Right lobe of liver (tissue), 6 donors: Measurements from ENCODE around the gene METTL6. TPM values are rescaled to one million over a fixed set of nuclear protein-coding genes. Genes with fewer than 3 reads are reported as not detected.
"Not testable (repeated sequence)": the region's sequence is repeated elsewhere in the genome, so short reads cannot be mapped to it uniquely, and the experiment has no call there.

Experiments used
- ATAC-seq, 4 donors: fragments of 200-7000 bp; cut with Tn5 transposase; one replicate each; pipeline ENCODE4 v1.9.1; 2020; ENCODE audit warnings: mild to moderate bottlenecking in 4 of 4, moderate library complexity in 4 of 4
- DNase-seq, 3 donors: peaks; one replicate each; pipeline ENCODE4 v3.0.0-alpha.2; 2020
- H3K27ac ChIP-seq, 3 donors: fragments of 200-600 bp; one replicate each; pipeline ENCODE4 v1.8.0; 2022
- H3K27me3 ChIP-seq, 2 donors: fragments of 200-600 bp; one replicate each; pipeline ENCODE4 v1.8.0; 2022
- H3K36me3 ChIP-seq, 4 donors: fragments of 200-600 bp; sonication (generic) in 1 of 4; one replicate each; pipeline versions ENCODE4 v1.5.1 to v1.8.0; 2017 to 2022; ENCODE audit warnings: control low read depth in 1 of 4
- H3K4me1 ChIP-seq, 4 donors: fragments of 200-600 bp; sonication (generic) in 1 of 4; one replicate each; pipeline versions ENCODE4 v1.5.1 to v1.8.0; 2017 to 2022; ENCODE audit warnings: control low read depth in 1 of 4
- H3K4me3 ChIP-seq, 3 donors: fragments of 200-600 bp; one replicate each; pipeline ENCODE4 v1.8.0; 2022
- H3K9me3 ChIP-seq, 4 donors: fragments of 200-600 bp; sonication (generic) in 1 of 4; one replicate each; pipeline versions ENCODE4 v1.5.1 to v1.8.0; 2017 to 2022; ENCODE audit warnings: control low read depth in 1 of 4
- CTCF ChIP-seq, 4 donors: fragments of 200-600 bp in 3 of 4; fragments of 450-650 bp in 1 of 4; IDR thresholded peaks; one replicate each; pipeline versions ENCODE4 v1.5.1 to v1.8.0; 2016 to 2022; ENCODE audit warnings: antibody characterized with exemption in 4 of 4, mild to moderate bottlenecking in 2 of 4
- POLR2A ChIP-seq: fragments of 450-650 bp; IDR thresholded peaks from one replicate; pipeline ENCODE4 v1.6.1; 2017; ENCODE audit warnings: antibody characterized with exemption, mild to moderate bottlenecking
- WGBS: methylation state at CpG from one replicate; pipeline ENCODE4 v1.1.6; 2018; ENCODE audit warnings: low coverage, low lambda C conversion rate; ENCODE audit not compliant: insufficient coverage; ENCODE audit errors: missing lambda C conversion rate; 5-methylcytosine and 5-hydroxymethylcytosine counted together
- intact Hi-C, 2 donors: fragments of 100-400 bp; cut with DNase I; formaldehyde crosslinking; loops; one replicate each; pipeline versions ENCODE4 v1.11.2 to v1.14.1; 2022
- total RNA-seq, 6 experiments: library from RNA; depleted of rRNA in 2 of 6; stranded (reverse); fragments of >200 nt in 2 of 6; fragmentation: NEBNext Ultra II Directional in 3 of 6; extraction: Animal tissue kit (Norgen Biotek cat#: 25700) in 3 of 6; gene quantifications; one replicate each; pipeline versions ENCODE4 v1.1.0 to v1.2.4, GENCODE V29; 2016 to 2023
- donor health status: DM: no; HTN: yes; CAD: no.
- donor health status: DM: no; HTN: no; CAD: no.
- donor health status: DM: no; HTN: no; CAD: no.
- donor health status: DM: no; HTN: yes; CAD: no.
- donor health status: DM: no; HTN: yes; CAD: no.

METTL6 gene
- total RNA-seq, 6 experiments from 2014 or later, result 5.3 to 7.5 (median 6.2) TPM

GRCh38 chr3:15403495-15403894 is 23.8 kb downstream of the METTL6 start:
- intact Hi-C loops, result no loop called here
- no peaks in the 10 kb centered on the region for H3K36me3 ChIP-seq
- peaks cover 0 to 1% (median 0%) of the 10 kb centered on the region in 4 donors for H3K4me1 ChIP-seq
- WGBS, result 71% methylated on average over 2 of the region's 3 CpGs
- H3K4me3 ChIP-seq, result no peak overlapping the region
- DNase-seq (no peak), ATAC-seq (no peak)
- H3K27me3 ChIP-seq, result no peaks in the 10 kb centered on the region
- H3K9me3 ChIP-seq, result no peaks in the 10 kb centered on the region
- H3K27ac ChIP-seq, result no peak overlapping the region
- no peak for TF ChIP-seq CTCF (IDR thresholded peaks at IDR 0.05)
- no peak for TF ChIP-seq POLR2A

- DNase-seq (no peak), ATAC-seq (no peak)
- Histone ChIP-seq H3K4me3 (no peak overlapping the region), H3K9me3 (no peaks in the 10 kb centered on the region), H3K4me1 (no peaks in the 10 kb centered on the region), H3K27me3 (no peaks in the 10 kb centered on the region), H3K27ac (no peak overlapping the region), H3K36me3 (no peaks in the 10 kb centered on the region)
- intact Hi-C loops, result no loop called here
- WGBS, result 80% methylated on average over 4 of the region's 4 CpGs
- TF ChIP-seq POLR2A (no peak), CTCF (IDR thresholded peaks at IDR 0.05) (no peak)
Measured at GRCh38 chr3:15401936-15402335, 25.4 kb downstream of the METTL6 start.

- WGBS, result 81% methylated on average over 3 of the region's 5 CpGs
- intact Hi-C loops, result no loop called here
- no peak overlapping the region for H3K27ac ChIP-seq
Measured at GRCh38 chr3:15399970-15400369, 27.4 kb downstream of the METTL6 start.

GRCh38 chr3:15398731-15399133 is 28.6 kb downstream of the METTL6 start:
- H3K36me3 ChIP-seq, ATAC-seq, H3K27ac ChIP-seq, DNase-seq, intact Hi-C loops, H3K9me3 ChIP-seq, H3K4me3 ChIP-seq, H3K4me1 ChIP-seq, H3K27me3 ChIP-seq: not testable (repeated sequence)
- 90% methylated on average over 3 of the region's 3 CpGs for WGBS
- peak; percentile 9 to 33 (median 18) for TF ChIP-seq CTCF (IDR thresholded peaks at IDR 0.05)

More at GRCh38 chr3:15399970-15400369, 27.4 kb downstream of the METTL6 start:
- no peaks in the 10 kb centered on the region for H3K36me3 ChIP-seq
- ATAC-seq (no peak), DNase-seq (no peak)
- no peaks in the 10 kb centered on the region for H3K9me3 ChIP-seq
- H3K27me3 ChIP-seq, result no peaks in the 10 kb centered on the region
- TF ChIP-seq CTCF (IDR thresholded peaks at IDR 0.05), result no peak
- TF ChIP-seq POLR2A, result no peak
- no peaks in the 10 kb centered on the region for H3K4me1 ChIP-seq
- no peak overlapping the region for H3K4me3 ChIP-seq

- H3K4me3 ChIP-seq, ATAC-seq, intact Hi-C loops, H3K4me1 ChIP-seq, H3K27me3 ChIP-seq, DNase-seq, H3K9me3 ChIP-seq, H3K27ac ChIP-seq, H3K36me3 ChIP-seq: not testable (repeated sequence)
- WGBS, result 100% methylated on average over 2 of the region's 2 CpGs
Measured at GRCh38 chr3:15393252-15393651, 34.1 kb downstream of the METTL6 start.
